ENCODE data around the gene SYNGR2. TPM values are rescaled to one million over a fixed set of nuclear protein-coding genes. Genes with fewer than 3 reads are reported as not detected.

SYNGR2 gene, protein sequence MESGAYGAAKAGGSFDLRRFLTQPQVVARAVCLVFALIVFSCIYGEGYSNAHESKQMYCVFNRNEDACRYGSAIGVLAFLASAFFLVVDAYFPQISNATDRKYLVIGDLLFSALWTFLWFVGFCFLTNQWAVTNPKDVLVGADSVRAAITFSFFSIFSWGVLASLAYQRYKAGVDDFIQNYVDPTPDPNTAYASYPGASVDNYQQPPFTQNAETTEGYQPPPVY
- 47.6 and 77.7 TPM in 2 replicates for total RNA-seq

DNA sequence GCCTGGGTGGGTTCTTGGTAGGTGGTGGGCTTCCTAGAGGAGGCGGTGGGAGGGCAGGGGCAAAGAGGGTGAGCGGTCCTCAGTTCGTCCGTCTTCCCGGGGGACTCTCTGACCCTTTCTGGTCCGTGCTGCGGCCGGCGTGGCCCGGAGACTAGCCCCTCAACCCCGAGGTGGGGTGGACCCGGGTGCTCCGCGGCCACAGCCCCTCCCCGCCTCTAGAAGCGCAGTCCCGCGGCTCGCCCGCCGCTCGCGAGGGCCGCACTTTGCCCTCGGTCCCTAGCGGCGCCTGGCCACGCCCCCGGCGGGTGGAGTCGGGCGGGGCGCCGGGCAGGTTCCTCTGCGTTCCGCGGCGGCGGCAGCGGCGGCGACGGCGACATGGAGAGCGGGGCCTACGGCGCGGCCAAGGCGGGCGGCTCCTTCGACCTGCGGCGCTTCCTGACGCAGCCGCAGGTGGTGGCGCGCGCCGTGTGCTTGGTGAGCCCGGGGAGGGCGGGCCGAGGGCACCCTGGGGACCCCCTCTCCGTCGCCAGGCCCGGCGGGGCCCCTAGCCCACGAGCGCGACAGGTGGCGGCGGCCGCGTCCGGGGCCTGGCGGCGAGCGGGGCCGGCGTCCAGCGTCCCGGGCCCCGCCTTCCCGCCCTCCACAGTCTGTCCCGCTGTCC lies at the start of gene SYNGR2:
TSS of gene SYNGR2 (plus strand) at position 340 of the 661 bp plus-strand sequence. CDS start at position 376, 36 bp downstream.
- no peak for DNase-seq (ENCODE audit: low read depth)

DNA sequence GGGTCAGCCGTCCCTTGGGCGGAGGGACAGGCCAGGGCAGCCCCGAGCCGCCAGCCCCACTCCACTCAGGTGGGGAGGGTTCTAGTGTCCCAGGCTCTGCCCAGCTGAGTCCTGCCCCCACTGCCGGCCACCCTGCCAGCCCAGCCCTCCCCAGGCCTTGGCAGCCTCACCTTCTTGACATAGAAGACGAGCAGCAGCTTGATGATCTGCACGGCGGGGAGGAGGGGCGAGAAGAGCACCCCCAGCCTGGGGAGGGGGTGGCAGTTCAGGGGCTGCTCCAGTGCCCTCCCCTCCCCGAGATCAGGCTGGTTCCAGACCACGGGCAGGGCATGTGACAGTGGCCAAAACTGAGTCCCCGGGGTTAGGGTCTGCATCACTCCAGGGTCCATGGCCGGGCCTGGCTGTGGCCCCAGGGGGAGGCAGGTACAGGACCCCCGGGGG lies 49.6 kb upstream of the SYNGR2 start:
- no peak for DNase-seq (ENCODE audit: low read depth)

DNA sequence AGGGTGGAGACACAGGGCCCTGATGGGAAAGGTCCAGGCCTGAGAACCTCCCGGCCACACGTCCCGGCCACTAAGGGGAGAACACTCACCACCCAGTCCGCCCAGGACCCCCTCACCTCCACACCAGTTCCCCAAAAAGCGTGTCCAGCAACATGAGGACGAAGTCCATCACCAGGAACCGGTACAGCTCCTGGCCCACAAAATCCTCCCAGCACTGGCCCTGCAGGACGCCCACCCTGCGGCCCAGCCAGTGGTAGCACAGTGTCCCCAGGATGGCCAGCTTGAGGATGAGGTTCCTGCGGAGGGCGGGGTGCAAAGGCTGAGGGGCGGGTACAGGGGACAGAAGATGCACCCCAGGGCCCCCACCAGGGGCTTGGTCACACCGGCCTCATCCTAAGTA lies 47.8 kb upstream of the SYNGR2 start:
- no peak for DNase-seq (ENCODE audit: low read depth)

GRCh38 chr17:78120971-78121800 lies 47.2 kb upstream of the SYNGR2 start:
- DNase-seq (ENCODE audit: low read depth), result no peak

DNA sequence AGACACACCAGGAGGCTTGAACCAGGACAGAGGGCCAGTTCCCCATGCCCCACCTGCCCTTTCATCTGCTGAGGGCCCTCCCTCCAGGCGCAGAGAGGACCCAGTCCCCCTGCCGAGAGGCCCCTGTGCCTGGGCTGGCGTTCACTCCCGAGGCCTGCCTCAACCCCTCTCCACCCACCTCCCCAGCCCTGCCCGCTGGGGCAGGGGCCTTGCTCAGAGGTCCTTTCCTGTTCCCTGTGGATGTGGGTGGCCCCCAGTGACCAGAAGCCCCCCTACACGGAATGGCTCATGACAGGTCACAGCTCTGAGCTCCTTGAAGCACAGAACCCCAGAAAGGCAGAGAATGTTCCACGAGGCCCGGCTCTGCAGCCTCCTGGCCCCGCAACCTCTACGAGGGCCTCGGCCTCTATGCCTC lies 46.6 kb upstream of the SYNGR2 start:
- no peak for DNase-seq (ENCODE audit: low read depth)

GRCh38 chr17:78122216-78122930 lies 46.0 kb upstream of the SYNGR2 start:
- no peak for DNase-seq (ENCODE audit: low read depth)

- DNase-seq (ENCODE audit: low read depth), result no peak
Observed at GRCh38 chr17:78122931-78123249, 45.5 kb upstream of the SYNGR2 start.

DNA sequence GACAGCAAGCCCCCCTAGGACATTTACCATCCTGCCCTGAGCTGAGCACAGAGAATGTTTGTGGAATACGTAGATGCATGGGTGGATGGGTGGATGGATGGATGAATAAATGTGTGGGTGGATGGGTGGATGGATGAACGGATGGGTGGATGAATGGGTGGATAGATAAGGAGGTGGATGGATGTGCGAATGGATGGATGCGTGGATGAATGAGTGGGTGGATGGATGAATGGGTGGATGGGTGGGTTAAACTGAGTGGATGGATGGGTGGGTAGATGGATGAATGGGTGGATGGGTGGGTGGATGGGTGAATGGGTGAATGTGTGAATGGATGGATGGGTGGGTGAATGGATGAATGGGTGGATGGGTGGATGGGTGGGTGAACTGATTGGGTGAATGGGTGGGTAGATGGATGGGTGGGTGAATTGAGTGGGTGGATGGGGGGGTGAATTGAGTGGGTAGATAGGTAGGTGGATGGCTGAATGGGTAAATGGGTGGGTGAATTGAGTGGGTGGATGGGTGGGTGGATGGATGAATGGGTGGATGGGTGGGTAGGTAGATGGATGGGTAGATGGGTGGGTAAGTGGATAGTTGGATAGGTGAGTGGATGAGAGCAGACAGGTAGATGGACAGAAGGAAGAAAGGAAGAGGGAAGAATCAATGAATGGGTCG lies 45.0 kb upstream of the SYNGR2 start:
- no peak for DNase-seq (ENCODE audit: low read depth)

DNA sequence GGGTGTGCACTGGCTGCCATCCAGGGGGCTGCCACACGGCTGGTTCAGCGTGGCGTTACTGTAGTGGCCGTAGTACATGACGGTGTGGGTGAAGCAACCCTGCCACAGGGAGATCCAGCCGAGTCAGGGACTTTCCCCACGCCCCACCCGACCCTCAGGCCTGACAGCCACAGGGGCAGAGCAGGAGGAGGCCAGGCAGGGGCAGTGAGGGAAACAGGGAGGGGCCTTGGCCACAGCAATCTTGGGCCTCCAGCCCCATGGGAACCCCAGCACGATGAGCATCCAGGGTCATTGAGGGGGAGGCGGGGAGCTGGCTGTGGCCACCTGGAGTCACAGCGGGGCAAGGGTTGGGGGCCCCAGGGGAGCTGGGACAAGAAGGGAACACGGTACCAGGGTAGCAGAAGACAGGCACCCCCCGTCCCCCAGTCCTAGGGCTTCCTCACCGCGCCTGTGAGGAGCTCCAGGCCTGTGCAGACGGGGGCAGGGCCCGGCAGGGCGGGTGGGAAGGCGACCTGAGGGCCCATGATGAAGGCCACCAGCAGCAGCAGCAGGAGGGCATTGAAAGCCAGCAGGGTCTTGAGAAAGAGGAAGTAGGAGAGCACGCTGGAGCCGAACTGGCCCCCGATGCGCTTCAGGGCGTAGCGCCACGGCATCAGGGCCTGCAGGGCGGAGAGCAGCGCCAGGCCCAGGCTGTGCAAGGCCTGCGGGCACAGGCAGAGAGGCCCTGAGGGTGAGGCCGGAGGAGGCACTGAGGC lies 44.1 kb upstream of the SYNGR2 start:
- DNase-seq (ENCODE audit: low read depth), result no peak

GRCh38 chr17:78124836-78125137 lies 43.6 kb upstream of the SYNGR2 start:
- DNase-seq (ENCODE audit: low read depth), result no peak

- no peak for DNase-seq (ENCODE audit: low read depth)
Observed at GRCh38 chr17:78125138-78125913, 43.1 kb upstream of the SYNGR2 start.

- no peak for DNase-seq (ENCODE audit: low read depth)
Observed at GRCh38 chr17:78125976-78126894, 42.1 kb upstream of the SYNGR2 start.

DNA sequence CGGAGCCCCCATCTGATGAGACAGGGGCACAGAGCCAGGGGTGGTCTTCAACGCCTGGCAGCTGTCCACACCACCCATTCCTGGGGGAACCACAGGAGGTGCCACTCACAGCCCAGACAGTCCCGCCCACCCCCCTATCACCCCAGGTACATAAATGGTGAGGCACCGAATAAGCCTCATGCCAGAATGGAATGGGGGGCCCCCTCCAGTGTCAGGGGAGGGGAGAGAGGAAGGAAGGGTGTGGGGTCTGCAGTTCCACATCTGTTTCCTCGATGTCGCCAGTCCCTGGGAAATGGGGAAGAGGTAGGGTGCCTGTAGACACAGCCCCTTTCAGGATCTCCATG lies 41.5 kb upstream of the SYNGR2 start:
- DNase-seq (ENCODE audit: low read depth), result no peak

DNA sequence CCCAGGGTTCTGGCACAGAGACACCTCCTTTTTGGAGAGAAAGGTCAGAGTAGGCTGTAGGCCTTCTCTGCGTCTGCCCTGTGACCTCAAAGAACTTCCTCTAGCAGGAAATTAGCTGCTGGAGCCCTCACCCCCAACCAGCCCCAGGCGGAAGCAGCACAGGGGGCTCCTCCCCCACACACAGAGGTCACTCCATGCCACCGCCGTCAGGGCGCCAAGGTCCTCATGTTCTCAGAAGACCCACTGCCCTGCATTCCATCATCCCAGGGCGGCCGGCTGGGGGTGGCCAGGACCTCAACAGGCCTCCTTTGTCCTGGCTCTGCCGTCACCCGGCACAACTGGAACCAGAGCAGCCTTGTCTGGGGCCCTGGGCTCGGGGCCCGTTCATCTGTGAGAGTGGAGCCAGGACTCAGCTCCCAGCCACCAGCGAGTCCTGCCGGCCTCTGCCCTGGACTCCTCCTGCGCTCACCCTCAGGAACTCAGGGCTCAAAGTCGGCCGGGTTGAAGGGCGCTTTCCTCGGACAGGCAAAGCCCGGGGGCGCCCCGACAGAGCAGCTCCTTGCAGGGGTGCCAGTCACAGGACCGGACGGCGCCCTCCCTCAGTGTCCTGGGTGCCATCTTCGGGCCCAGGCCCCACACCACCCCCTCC lies 41.0 kb upstream of the SYNGR2 start:
- no peak for DNase-seq (ENCODE audit: low read depth)

DNA sequence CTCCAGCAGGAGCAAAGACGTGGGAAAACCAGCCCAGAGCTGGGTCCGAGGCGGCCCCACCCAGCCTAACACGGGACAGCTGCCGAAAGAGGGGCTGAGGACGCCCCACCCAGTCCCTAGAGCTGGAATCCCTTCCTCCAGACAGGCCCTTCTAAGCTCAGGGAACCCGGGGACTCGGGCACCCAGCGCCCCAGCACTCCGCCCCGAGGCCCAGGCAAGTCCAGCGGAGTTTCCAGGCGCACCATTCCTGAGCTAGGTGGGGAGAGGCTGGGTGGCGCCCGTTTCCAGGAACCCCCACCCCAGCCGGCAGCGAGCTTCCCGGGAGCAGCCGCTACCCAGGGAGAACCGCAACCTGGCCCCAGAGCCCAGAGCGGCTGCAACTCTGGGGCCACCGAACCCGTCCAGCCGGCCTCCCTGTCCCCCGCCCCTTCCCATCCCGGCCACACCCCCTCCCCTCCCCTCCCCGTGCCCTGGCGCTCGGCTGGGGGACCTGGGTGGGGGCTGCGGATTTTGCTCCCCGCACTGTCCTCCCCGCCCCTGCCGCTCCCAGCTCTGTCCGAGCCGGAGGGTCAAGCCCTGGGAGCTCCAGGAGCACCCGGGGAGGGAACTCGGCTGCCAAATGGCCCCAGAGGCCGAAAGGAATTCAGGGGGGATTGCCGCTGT lies 40.4 kb upstream of the SYNGR2 start:
- DNase-seq (ENCODE audit: low read depth), result no peak

GRCh38 chr17:78128551-78129350 lies 39.6 kb upstream of the SYNGR2 start, which contains the start of gene TMC6:
Gene TMC6, minus strand, starts transcription at chr17:78128755. Its CDS starts 1,923 bp downstream, at chr17:78126832.
- DNase-seq (ENCODE audit: low read depth), result no peak

All from renal cortical epithelial cell (primary cell).